NT2/D1 (cell line): ENCODE data around the gene AKT2.

Experiments used
- SUZ12 ChIP-seq: IDR thresholded peaks from 2 replicates; pipeline ENCODE4 v1.6.1; 2011; ENCODE audit not compliant: insufficient read length, insufficient read depth; ENCODE audit errors: extremely low read depth
- YY1 ChIP-seq: IDR thresholded peaks from 2 replicates; pipeline ENCODE4 v1.6.1; 2011; ENCODE audit not compliant: insufficient read length, insufficient read depth
- ZNF274 ChIP-seq: IDR thresholded peaks from 2 replicates; pipeline ENCODE4 v1.6.1; 2011; ENCODE audit warnings: mild to moderate bottlenecking, low read depth, low read length

DNA sequence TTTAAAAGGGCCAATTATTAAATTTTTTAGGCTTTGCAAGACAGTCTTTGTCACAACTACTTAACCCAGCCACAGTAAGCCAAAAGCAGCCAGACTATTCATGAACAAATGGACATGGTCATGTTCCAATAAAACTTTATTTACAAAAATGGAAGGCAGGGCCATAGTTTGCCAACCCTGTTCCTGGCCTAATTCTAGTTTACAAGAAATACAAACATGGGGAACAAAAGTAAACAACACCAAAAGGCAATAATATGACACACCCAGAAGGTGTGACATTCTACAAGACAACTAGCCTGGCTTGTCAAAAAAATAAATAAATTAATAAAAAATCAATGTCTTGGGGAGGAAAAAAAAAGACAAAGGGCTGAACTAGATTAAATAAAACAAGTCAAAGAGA lies 33.9 kb downstream of the AKT2 start:
- TF ChIP-seq YY1: no peak
- no peak for TF ChIP-seq ZNF274
- TF ChIP-seq SUZ12: no peak
